ENCODE data around the gene C2orf42. TPM values are rescaled to one million over a fixed set of nuclear protein-coding genes. Genes with fewer than 3 reads are reported as not detected.

Gene C2orf42
- total and polyA plus RNA-seq, 2 of the 4 experiments (the other 2 are of a cell fraction) = 7.5 to 31.5 TPM

GRCh38 chr2:70116936-70117552, 73.8 kb downstream of the C2orf42 start:
- no peak overlapping the region for H2BK20ac ChIP-seq (ENCODE audit: low read depth, low read length)
- no peaks in the 10 kb centered on the region for H3K36me3 ChIP-seq (ENCODE audit: control insufficient read depth, insufficient read depth, low read length)
- H3K23ac ChIP-seq (ENCODE audit: low read depth, low read length) = no peak overlapping the region
- no peak overlapping the region for H2AK9ac ChIP-seq (replicated peaks; ENCODE audit: low read depth, low read length, poor library complexity)
- H2BK5ac ChIP-seq (ENCODE audit: low read depth, low read length, poor library complexity, severe bottlenecking) = no peak overlapping the region
- H3K9me1 ChIP-seq (ENCODE audit: insufficient read depth, low read length) = peaks cover 7% of the 10 kb centered on the region
- no peak for DNase-seq
- no peak overlapping the region for H2BK120ac ChIP-seq (ENCODE audit: low read depth, low read length)
- H3K79me1 ChIP-seq (ENCODE audit: low read depth in 1 of 2, low read length in 2 of 2) = no peaks in the 10 kb centered on the region
- intact Hi-C loops (cut with micrococcal nuclease) (no loop called here), in situ Hi-C loops (cut with MboI; ENCODE audit: low sequenced_read_pairs) (no loop called here), dilution Hi-C loops (cut with HindIII; ENCODE audit: low sequenced_read_pairs, unreplicated experiment) (no loop called here)
- WGBS, 2 experiments (ENCODE audit: extremely low coverage in 2 of 2, insufficient read length in 1 of 2) = 88% methylated on average over 1 of the region's 2 CpGs; no CpG with 5 or more reads in 1 of the 2 experiments
- H3K4ac ChIP-seq (ENCODE audit: low read depth, low read length) = no peak overlapping the region
- H3K4me1 ChIP-seq (ENCODE audit: control insufficient read depth, insufficient read depth, low read length) = peaks cover 12% of the 10 kb centered on the region
- no peak overlapping the region for H3K9ac ChIP-seq (ENCODE audit: low read depth, low read length)
- H3K4me3 ChIP-seq (ENCODE audit: insufficient read depth, low read depth, low read length) = no peak overlapping the region
- H3K9me3 ChIP-seq (ENCODE audit: control insufficient read depth, insufficient read depth, low read length) = no peaks in the 10 kb centered on the region
- H4K5ac ChIP-seq (ENCODE audit: low read depth, low read length) = no peak overlapping the region
- no peak overlapping the region for H3K56ac ChIP-seq (ENCODE audit: extremely low read depth, insufficient read depth, low read length)
- no peak overlapping the region for H2BK15ac ChIP-seq (ENCODE audit: low read depth, low read length)
- H3K27ac ChIP-seq (ENCODE audit: insufficient read depth, low read length) = no peak overlapping the region
- no peak overlapping the region for H2AFZ ChIP-seq (replicated peaks; ENCODE audit: low read length, poor library complexity)
- ATAC-seq (ENCODE audit: low read depth) = no peak
- no peaks in the 10 kb centered on the region for H3K27me3 ChIP-seq (ENCODE audit: control insufficient read depth, insufficient read depth, low read length)
- H3K14ac ChIP-seq (replicated peaks; ENCODE audit: low read depth, low read length) = no peak overlapping the region
- no peak overlapping the region for H4K8ac ChIP-seq (ENCODE audit: low read depth in 2 of 2, low read length in 2 of 2)
- no peak overlapping the region for H2AK5ac ChIP-seq (ENCODE audit: low read depth, low read length)
- BruUV-seq (replicated peaks) = no TSS peak
- ChIA-PET POLR2A (ENCODE audit: unreplicated experiment) (no interaction called here), CTCF (no interaction called here)
- no peak overlapping the region for H3K4me2 ChIP-seq (ENCODE audit: low read depth, low read length)
- H4K91ac ChIP-seq (ENCODE audit: insufficient read depth, low read depth, low read length) = no peak overlapping the region
- no peak overlapping the region for H3K18ac ChIP-seq (ENCODE audit: low read depth, low read length)
- TF ChIP-seq POLR2A (IDR thresholded peaks at IDR 0.05; ENCODE audit: low read depth, low read length) = no peak
- no peak for TF ChIP-seq RFX5 (IDR thresholded peaks at IDR 0.05; ENCODE audit: low read depth, low read length)
- TF ChIP-seq MAFK (IDR thresholded peaks at IDR 0.05; ENCODE audit: low read depth, low read length) = no peak
- TF ChIP-seq RAD21 (IDR thresholded peaks at IDR 0.05; ENCODE audit: low read length) = no peak
- TF ChIP-seq FOS (IDR thresholded peaks at IDR 0.05; ENCODE audit: low read depth, low read length) = no peak
- TF ChIP-seq CEBPB (IDR thresholded peaks at IDR 0.05; ENCODE audit: low read depth, low read length) = no peak
- TF ChIP-seq CTCF (conservative IDR thresholded peaks at IDR 0.05; ENCODE audit: low read depth, low read length) = no peak
- no peak for TF ChIP-seq MAZ (IDR thresholded peaks at IDR 0.05; ENCODE audit: borderline replicate concordance, low read depth, low read length)
- TF ChIP-seq SMC3 (IDR thresholded peaks at IDR 0.05; ENCODE audit: low read depth, low read length) = no peak
- TF ChIP-seq NFE2L2 (IDR thresholded peaks at IDR 0.05; ENCODE audit: low read depth, low read length) = no peak
- no peak for TF ChIP-seq USF2 (IDR thresholded peaks at IDR 0.05; ENCODE audit: low read depth, low read length)
- TF ChIP-seq MXI1 (IDR thresholded peaks at IDR 0.05; ENCODE audit: borderline replicate concordance, low read depth, low read length) = no peak
- TF ChIP-seq BHLHE40 (IDR thresholded peaks at IDR 0.05; ENCODE audit: low read depth, low read length) = no peak
- H4K20me1 ChIP-seq (ENCODE audit: insufficient read depth, low read length) = no peaks in the 10 kb centered on the region
